Naive thymus-derived CD8-positive, alpha-beta T cell (primary cell): ENCODE measurements around the gene MRPL10. TPM values are rescaled to one million over a fixed set of nuclear protein-coding genes. Genes with fewer than 3 reads are reported as not detected.

Source experiments
- ATAC-seq, 2 donors: fragments of 150-1000 bp; cut with Tn5 transposase in 1 of 2; sonication (Bioruptor Pico), chemical (Tn5 transposase) in 1 of 2; 1 replicate in 1 of 2; 2 replicates in 1 of 2; pipeline ENCODE4 v1.10.0; 2021; ENCODE audit warnings: mild to moderate bottlenecking in 2 of 2, moderate library complexity in 2 of 2
- POLR2A ChIA-PET: fragments of 350-600 bp; sonication (Branson Sonifier 250); formaldehyde crosslinking; loops from one replicate; lab custom pipeline; 2021; ENCODE audit warnings: antibody characterized with exemption; lab: Charles Lee
- DNase-seq, 10 donors: peaks; one replicate each; pipeline versions ENCODE4 v3.0.0 to v3.0.0-alpha.2; 2020 to 2022
- H3K27ac Mint-ChIP-seq, 10 donors: one replicate each; pipeline ENCODE4 v1.8.0; 2020 to 2022; ENCODE audit warnings: mild to moderate bottlenecking in 10 of 10, mixed read lengths in 10 of 10, moderate library complexity in 4 of 10, inconsistent platforms in 1 of 10
- H3K27me3 Mint-ChIP-seq, 5 donors: one replicate each; pipeline ENCODE4 v1.8.0; 2021 to 2022; ENCODE audit warnings: mixed read lengths in 5 of 5
- H3K36me3 Mint-ChIP-seq, 3 donors: one replicate each; pipeline ENCODE4 v1.8.0; 2020 to 2022; ENCODE audit warnings: mixed read lengths in 3 of 3, mild to moderate bottlenecking in 2 of 3, inconsistent platforms in 1 of 3
- H3K4me1 Mint-ChIP-seq, 4 donors: one replicate each; pipeline ENCODE4 v1.8.0; 2021 to 2022; ENCODE audit warnings: mixed read lengths in 4 of 4
- H3K4me3 Mint-ChIP-seq, 10 donors: one replicate each; pipeline ENCODE4 v1.8.0; 2020 to 2022; ENCODE audit warnings: mild to moderate bottlenecking in 10 of 10, mixed read lengths in 10 of 10, moderate library complexity in 6 of 10, inconsistent platforms in 1 of 10
- H3K9me3 Mint-ChIP-seq, 9 donors: one replicate each; pipeline ENCODE4 v1.8.0; 2020 to 2022; ENCODE audit warnings: mixed read lengths in 9 of 9, mild to moderate bottlenecking in 3 of 9, inconsistent platforms in 1 of 9, moderate library complexity in 1 of 9
- polyA plus RNA-seq, 3 donors: library from polyadenylated mRNA; unstranded; fragments of 300-500 nt; fragmentation: Illumina TruSeq; gene quantifications; one replicate each; pipeline ENCODE4 v1.2.3, GENCODE V29; 2021
- total RNA-seq, 8 experiments: library from RNA in 2 of 8; stranded (reverse) in 2 of 8; gene quantifications; one replicate each; pipeline ENCODE4 v1.2.3 and lab custom pipeline; 2021 to 2026

MRPL10 gene
- total and polyA plus RNA-seq, 5 experiments from 2014 or later: 38.2 to 68.5 (median 38.3) TPM

- no peaks in the 10 kb centered on the region for H3K36me3 Mint-ChIP-seq
- DNase-seq (no peak), ATAC-seq (no peak)
- H3K27ac Mint-ChIP-seq: no peak overlapping the region
- POLR2A ChIA-PET: no interaction called here
- peaks cover 45 to 83% (median 71%) of the 10 kb centered on the region in 5 donors for H3K27me3 Mint-ChIP-seq
- H3K4me1 Mint-ChIP-seq: peaks cover 13 to 38% (median 18%) of the 10 kb centered on the region in 4 donors
- H3K4me3 Mint-ChIP-seq: no peak overlapping the region
- H3K9me3 Mint-ChIP-seq: no peaks in the 10 kb centered on the region
These were observed 22.3 kb upstream of the MRPL10 start for GRCh38 chr17:47853616-47854015.

- DNase-seq (peak in 1 of 10 donors; percentile 20), ATAC-seq (no peak)
- Mint-ChIP-seq H3K27me3 (peaks cover 46 to 92% (median 74%) of the 10 kb centered on the region in 5 donors), H3K36me3 (no peaks in the 10 kb centered on the region), H3K4me3 (peak overlapping the region; percentile 37 to 83 (median 66)), H3K27ac (no peak overlapping the region), H3K4me1 (peaks cover 13 to 40% (median 19%) of the 10 kb centered on the region in 4 donors), H3K9me3 (no peaks in the 10 kb centered on the region)
- POLR2A ChIA-PET: interaction anchor here (0.6 kb wide), 1 partner anchor 43 kb away, joined by 3 read pairs; the partner anchor contains the start of gene SP2
These were observed 21.0 kb upstream of the MRPL10 start for GRCh38 chr17:47852113-47852949.

GRCh38 chr17:47851764-47852112, 20.4 kb upstream of the MRPL10 start:
- DNase-seq (no peak), ATAC-seq (no peak)
- H3K9me3 Mint-ChIP-seq: no peaks in the 10 kb centered on the region
- H3K36me3 Mint-ChIP-seq: no peaks in the 10 kb centered on the region
- POLR2A ChIA-PET: interaction anchor here (0.9 to 15.9 kb wide), 2 partner anchors 20 to 41 kb away, joined by 3 to 203 read pairs; partner anchors contain the start of genes LRRC46, MRPL10 and SP2
- no peak overlapping the region for H3K27ac Mint-ChIP-seq
- H3K4me3 Mint-ChIP-seq: peak overlapping the region in 7 of 10 donors; percentile 22 to 83 (median 75)
- peaks cover 46 to 93% (median 75%) of the 10 kb centered on the region in 5 donors for H3K27me3 Mint-ChIP-seq
- peaks cover 15 to 46% (median 21%) of the 10 kb centered on the region in 4 donors for H3K4me1 Mint-ChIP-seq

GRCh38 chr17:47850692-47851573, 19.6 kb upstream of the MRPL10 start, which contains the start of gene SP6:
Gene SP6 (minus strand): TSS chr17:47851163. CDS start chr17:47848429, 2,734 bp downstream.
- ATAC-seq: peak; percentile 75 to 94
- peak; percentile 30 to 73 (median 42) for DNase-seq
- POLR2A ChIA-PET: interaction anchor here (0.6 to 15.9 kb wide), 4 partner anchors 15 to 42 kb away, joined by 3 to 203 read pairs (median 3); partner anchors contain the start of genes LRRC46, MRPL10 and SP2
- Mint-ChIP-seq H3K27me3 (peaks cover 51 to 93% (median 75%) of the 10 kb centered on the region in 5 donors), H3K9me3 (no peaks in the 10 kb centered on the region), H3K4me3 (peak within 1 kb of the TSS; percentile 58 to 88 (median 74)), H3K4me1 (peaks cover 15 to 48% (median 23%) of the 10 kb centered on the region in 4 donors), H3K36me3 (no peaks in the 10 kb centered on the region), H3K27ac (peak within 1 kb of the TSS in 3 of 10 donors; percentile 11 to 37 (median 19))

- peaks cover 15 to 48% (median 23%) of the 10 kb centered on the region in 4 donors for H3K4me1 Mint-ChIP-seq
- peak overlapping the region; percentile 58 to 88 (median 72) for H3K4me3 Mint-ChIP-seq
- POLR2A ChIA-PET: interaction anchor here (0.6 to 15.9 kb wide), 3 partner anchors 16 to 42 kb away, joined by 3 to 203 read pairs (median 3); partner anchors contain the start of gene SP2
- peaks cover 53 to 93% (median 75%) of the 10 kb centered on the region in 5 donors for H3K27me3 Mint-ChIP-seq
- no peaks in the 10 kb centered on the region for H3K9me3 Mint-ChIP-seq
- ATAC-seq (no peak), DNase-seq (no peak)
- H3K27ac Mint-ChIP-seq: peak overlapping the region in 3 of 10 donors; percentile 11 to 37 (median 19)
- no peaks in the 10 kb centered on the region for H3K36me3 Mint-ChIP-seq
These were observed 19.0 kb upstream of the MRPL10 start for GRCh38 chr17:47850373-47850691.

- DNase-seq: peak in 1 of 10 donors; percentile 27
These were observed 16.8 kb upstream of the MRPL10 start for GRCh38 chr17:47848198-47848513.

GRCh38 chr17:47847341-47848197, 16.2 kb upstream of the MRPL10 start:
- Mint-ChIP-seq H3K27me3 (peaks cover 30 to 81% (median 58%) of the 10 kb centered on the region in 5 donors), H3K4me3 (peak overlapping the region in 4 of 10 donors; percentile 26 to 51 (median 41)), H3K9me3 (no peaks in the 10 kb centered on the region), H3K27ac (peak overlapping the region in 1 of 10 donors; percentile 40), H3K36me3 (no peaks in the 10 kb centered on the region), H3K4me1 (peaks cover 17 to 39% (median 27%) of the 10 kb centered on the region in 4 donors)
- DNase-seq (peak in 5 of 10 donors; percentile 15 to 39 (median 32)), ATAC-seq (peak; percentile 27 to 48)
- POLR2A ChIA-PET: interaction anchor here (1.7 to 15.9 kb wide), 2 partner anchors 16 to 45 kb away, joined by 5 to 203 read pairs; partner anchors contain the start of genes LRRC46, MRPL10 and SP2

More at GRCh38 chr17:47848198-47848513, 16.8 kb upstream of the MRPL10 start:
- H3K4me3 Mint-ChIP-seq: no peak overlapping the region
- H3K36me3 Mint-ChIP-seq: no peaks in the 10 kb centered on the region
- no peak overlapping the region for H3K27ac Mint-ChIP-seq
- no peak for ATAC-seq
- peaks cover 16 to 41% (median 24%) of the 10 kb centered on the region in 4 donors for H3K4me1 Mint-ChIP-seq
- H3K9me3 Mint-ChIP-seq: no peaks in the 10 kb centered on the region
- POLR2A ChIA-PET: interaction anchor here (0.9 to 15.9 kb wide), 3 partner anchors 9 to 44 kb away, joined by 3 to 203 read pairs (median 5); partner anchors contain the start of genes LRRC46, MRPL10 and SP2
- H3K27me3 Mint-ChIP-seq: peaks cover 34 to 87% (median 62%) of the 10 kb centered on the region in 5 donors

- H3K27ac Mint-ChIP-seq: no peak overlapping the region
- ATAC-seq (no peak), DNase-seq (no peak)
- peaks cover 11 to 38% (median 25%) of the 10 kb centered on the region in 4 donors for H3K4me1 Mint-ChIP-seq
- no peaks in the 10 kb centered on the region for H3K9me3 Mint-ChIP-seq
- peaks cover 22 to 74% (median 50%) of the 10 kb centered on the region in 5 donors for H3K27me3 Mint-ChIP-seq
- H3K36me3 Mint-ChIP-seq: no peaks in the 10 kb centered on the region
- peak overlapping the region in 3 of 10 donors; percentile 26 to 39 (median 36) for H3K4me3 Mint-ChIP-seq
- POLR2A ChIA-PET: interaction anchor here (1.3 to 15.9 kb wide), 2 partner anchors 16 to 46 kb away, joined by 4 to 203 read pairs; partner anchors contain the start of genes MRPL10 and SP2
These were observed 15.5 kb upstream of the MRPL10 start for GRCh38 chr17:47846716-47847340.

GRCh38 chr17:47845716-47846075, 14.4 kb upstream of the MRPL10 start:
- DNase-seq (no peak), ATAC-seq (no peak)
- Mint-ChIP-seq H3K4me1 (peaks cover 13 to 42% (median 32%) of the 10 kb centered on the region in 4 donors), H3K36me3 (no peaks in the 10 kb centered on the region), H3K27ac (no peak overlapping the region), H3K27me3 (peaks cover 21 to 65% (median 47%) of the 10 kb centered on the region in 5 donors), H3K4me3 (peak overlapping the region in 1 of 10 donors; percentile 22), H3K9me3 (no peaks in the 10 kb centered on the region)
- POLR2A ChIA-PET: interaction anchor here (1.3 to 15.9 kb wide), 2 partner anchors 15 to 47 kb away, joined by 4 to 203 read pairs; partner anchors contain the start of genes MRPL10 and SP2

- H3K4me3 Mint-ChIP-seq: no peak overlapping the region
- H3K27ac Mint-ChIP-seq: no peak overlapping the region
- H3K36me3 Mint-ChIP-seq: no peaks in the 10 kb centered on the region
- POLR2A ChIA-PET: interaction anchor here (1.3 to 15.9 kb wide), 2 partner anchors 14 to 48 kb away, joined by 4 to 203 read pairs; partner anchors contain the start of genes MRPL10 and SP2
- ATAC-seq (no peak), DNase-seq (no peak)
- peaks cover 14 to 36% (median 32%) of the 10 kb centered on the region in 4 donors for H3K4me1 Mint-ChIP-seq
- peaks cover 19 to 59% (median 42%) of the 10 kb centered on the region in 5 donors for H3K27me3 Mint-ChIP-seq
- H3K9me3 Mint-ChIP-seq: no peaks in the 10 kb centered on the region
These were observed 13.7 kb upstream of the MRPL10 start for GRCh38 chr17:47844814-47845715.
